Lower leg skin (tissue), 3 donors: ENCODE measurements around the gene SP4.

Experiments
- CTCF ChIP-seq, 3 donors: fragments of 450-650 bp; IDR thresholded peaks; one replicate each; pipeline ENCODE4 v1.5.1; 2016; ENCODE audit warnings: antibody characterized with exemption in 3 of 3, mild to moderate bottlenecking in 3 of 3, moderate library complexity in 2 of 3
- POLR2A ChIP-seq, 2 donors: fragments of 450-650 bp; IDR thresholded peaks; one replicate each; pipeline ENCODE4 v1.6.1; 2016 to 2017; ENCODE audit warnings: antibody characterized with exemption in 2 of 2, mild to moderate bottlenecking in 1 of 2, moderate library complexity in 1 of 2

- no peak for TF ChIP-seq CTCF (IDR thresholded peaks at IDR 0.05)
- no peak for TF ChIP-seq POLR2A (IDR thresholded peaks at IDR 0.05)
Observed at GRCh38 chr7:21427182-21427870, 557 bp upstream of the SP4 start.
